NCI-H146 (cell line): Measurements from ENCODE around the gene MICU1.
"Not testable (repeated sequence)": the region's sequence is repeated elsewhere in the genome, so short reads cannot be mapped to it uniquely, and the experiment has no call there.

Experiments used
- DNase-seq: peaks from one replicate; lab custom pipeline; 2025; lab: John Stamatoyannopoulos, UW

MICU1 gene

DNA sequence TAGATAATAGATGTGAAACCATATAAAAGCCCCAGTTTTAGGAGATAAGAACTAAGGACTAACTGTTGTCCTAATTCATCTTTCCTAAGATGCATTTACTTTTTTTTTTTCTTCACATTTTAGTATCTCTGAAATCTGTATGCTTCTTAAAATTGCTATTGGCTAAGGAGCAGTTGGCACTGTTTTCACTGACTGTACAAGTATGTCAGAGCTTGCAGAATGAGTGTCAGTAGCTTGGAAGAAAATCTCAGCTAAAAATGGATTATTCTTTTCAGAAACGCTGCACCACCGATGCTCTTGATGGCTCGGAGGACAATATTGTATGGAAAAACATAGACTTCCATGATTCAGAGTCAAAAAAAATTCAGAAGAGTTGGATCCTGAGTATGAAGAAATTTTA lies 180.0 kb downstream of the MICU1 start:
- no peak for DNase-seq

GRCh38 chr10:72442969-72443368 lies 182.9 kb downstream of the MICU1 start:
- not testable (repeated sequence) for DNase-seq

DNA sequence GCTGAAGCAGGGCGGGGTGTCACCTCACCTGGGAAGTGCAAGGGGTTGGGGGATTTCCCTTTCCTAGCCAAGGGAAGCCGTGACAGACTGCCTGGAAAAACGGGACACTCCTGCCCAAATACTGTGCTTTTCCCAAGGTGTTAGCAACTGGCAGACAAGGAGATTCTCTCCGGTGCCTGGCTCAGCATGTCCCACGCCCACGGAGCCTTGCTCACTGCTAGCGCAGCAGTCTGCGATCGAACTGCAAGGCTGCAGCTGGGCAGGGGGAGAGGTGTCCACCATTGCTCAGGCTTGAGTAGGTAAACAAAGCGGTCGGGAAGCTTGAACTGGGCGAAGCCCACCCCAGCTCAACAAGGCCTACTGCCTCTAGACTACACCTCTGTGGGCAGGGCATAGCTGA lies 190.3 kb downstream of the MICU1 start:
- DNase-seq: no peak

DNA sequence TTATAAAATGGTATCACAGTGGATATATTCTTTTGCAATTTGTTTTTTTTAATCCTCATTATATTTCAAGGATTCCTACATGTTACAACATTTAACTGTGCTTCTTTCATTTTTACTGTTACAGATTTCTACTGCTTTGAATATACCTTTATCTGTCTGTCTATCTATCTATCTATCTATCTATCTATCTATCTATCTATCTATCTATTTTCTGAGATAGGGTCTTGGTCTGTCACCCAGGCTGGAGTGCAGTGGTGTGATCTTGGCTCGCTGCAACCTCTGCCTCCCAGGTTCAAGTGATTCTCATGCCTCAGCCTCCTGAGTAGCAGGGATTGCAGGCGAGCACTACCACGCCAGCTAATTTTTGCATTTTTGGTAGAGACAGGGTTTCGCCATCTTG lies 194.9 kb downstream of the MICU1 start:
- DNase-seq: not testable (repeated sequence)

DNA sequence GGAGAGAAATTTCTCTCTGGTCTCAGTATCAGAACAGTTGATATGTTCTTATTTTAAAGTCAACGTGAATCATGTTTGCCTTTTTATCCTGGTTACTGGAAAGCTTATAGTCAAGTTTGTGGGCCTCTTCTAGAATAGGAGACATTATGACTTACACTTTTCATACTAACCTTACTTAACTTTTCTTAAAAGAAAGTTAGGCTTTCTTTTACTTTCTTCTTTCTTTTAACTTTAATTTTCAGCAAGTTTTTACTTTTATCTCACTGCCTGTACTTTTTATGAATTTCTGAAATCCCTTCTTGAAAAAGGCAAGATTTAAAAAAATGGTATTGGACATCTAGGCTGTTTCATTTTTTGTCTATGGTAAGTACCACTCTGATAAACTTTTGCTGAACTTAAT lies 195.9 kb downstream of the MICU1 start:
- DNase-seq: no peak

- no peak for DNase-seq
Measured at GRCh38 chr10:72426986-72427385, 198.9 kb downstream of the MICU1 start.

DNA sequence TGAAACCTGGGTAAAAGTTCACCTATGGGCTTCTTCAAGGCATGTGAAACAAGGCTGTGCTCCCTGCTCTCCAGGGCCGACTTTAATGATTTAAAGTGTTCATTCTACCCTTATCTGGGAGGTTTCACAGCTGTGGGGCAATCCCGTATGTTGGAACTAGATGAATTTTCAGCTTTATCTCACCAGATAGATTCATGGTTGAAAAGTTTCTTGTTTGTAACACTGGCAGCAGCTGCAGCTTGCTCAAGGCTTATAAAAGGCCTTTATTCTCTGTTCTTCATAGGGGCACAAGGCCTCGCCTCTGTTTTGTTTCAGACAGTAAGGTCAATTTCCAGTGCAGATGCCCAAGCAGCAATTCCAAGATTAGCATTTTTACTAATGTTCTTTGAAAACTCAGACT lies 200.7 kb downstream of the MICU1 start:
- DNase-seq: no peak

GRCh38 chr10:72424561-72424960 lies 201.3 kb downstream of the MICU1 start:
- DNase-seq: no peak

GRCh38 chr10:72423426-72423825 lies 202.5 kb downstream of the MICU1 start:
- no peak for DNase-seq

DNA sequence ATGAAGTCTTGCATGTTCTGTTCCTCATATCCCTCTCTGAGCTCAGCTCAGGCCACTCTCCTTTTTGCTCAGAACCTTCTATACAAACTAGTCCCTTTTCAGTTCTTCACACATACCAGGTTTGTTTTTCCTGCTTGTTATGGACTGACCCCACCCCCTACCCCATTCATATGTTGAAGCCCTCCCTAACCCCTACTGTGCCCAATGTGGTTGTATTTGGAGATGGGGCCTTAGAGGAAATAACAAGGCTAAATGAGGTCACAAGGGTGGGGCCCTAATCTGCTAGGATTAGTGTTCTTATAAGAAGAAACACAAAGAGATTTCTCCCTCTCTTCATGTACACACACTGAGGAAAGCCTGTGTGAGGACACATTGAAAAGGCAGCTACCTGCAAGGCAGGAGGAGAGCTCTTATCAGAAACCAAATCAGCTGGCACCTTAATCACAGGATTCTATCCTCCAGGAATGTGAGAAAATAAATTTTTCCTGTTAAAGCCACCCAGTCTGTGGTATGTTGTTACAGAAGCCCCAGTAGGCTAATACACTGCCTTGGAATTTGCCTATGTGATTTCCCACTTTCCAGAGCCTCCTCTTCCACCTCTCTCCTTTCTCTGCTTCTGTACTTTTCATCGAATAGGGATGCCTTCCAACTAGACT lies 203.9 kb downstream of the MICU1 start:
- peak; percentile 2 for DNase-seq

DNA sequence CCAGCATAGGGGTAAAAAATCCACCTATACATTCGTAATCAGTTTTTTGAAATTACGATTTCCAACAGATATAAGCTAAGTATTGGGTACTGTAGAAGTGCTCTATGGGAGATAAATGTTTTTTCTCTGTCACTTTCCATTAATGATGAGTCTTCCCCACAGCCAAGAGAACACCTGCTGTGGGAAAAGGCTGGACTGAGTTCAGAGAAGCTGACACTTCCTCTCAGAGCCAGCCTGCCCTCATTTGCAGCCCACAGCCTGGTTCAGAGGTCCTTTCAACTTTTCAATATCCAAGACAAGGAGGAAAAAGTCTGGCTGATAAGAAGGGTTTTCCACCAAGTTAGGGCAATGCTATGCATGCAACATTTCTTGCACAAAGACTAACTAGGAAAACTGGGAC lies 206.6 kb downstream of the MICU1 start:
- peak; percentile 42 for DNase-seq

DNA sequence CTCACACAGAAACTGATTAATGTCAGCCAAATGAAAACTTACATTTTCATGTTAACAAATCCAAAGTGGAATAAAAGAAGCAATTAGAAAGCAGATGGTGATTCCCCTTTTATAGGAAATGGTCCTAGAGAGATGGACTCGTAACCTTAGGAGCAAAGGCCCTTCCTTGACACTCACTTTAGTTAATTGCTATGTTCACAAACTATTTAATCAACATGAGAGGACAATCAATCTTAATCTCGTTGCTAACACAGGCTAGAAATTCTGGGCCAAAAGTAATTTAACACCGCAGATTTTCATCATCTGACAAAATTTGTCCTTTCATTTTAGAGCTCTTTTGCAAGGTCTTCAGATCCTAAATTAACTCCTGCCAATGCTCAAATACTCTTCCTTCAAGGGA lies 207.2 kb downstream of the MICU1 start:
- DNase-seq: peak; percentile 50

DNA sequence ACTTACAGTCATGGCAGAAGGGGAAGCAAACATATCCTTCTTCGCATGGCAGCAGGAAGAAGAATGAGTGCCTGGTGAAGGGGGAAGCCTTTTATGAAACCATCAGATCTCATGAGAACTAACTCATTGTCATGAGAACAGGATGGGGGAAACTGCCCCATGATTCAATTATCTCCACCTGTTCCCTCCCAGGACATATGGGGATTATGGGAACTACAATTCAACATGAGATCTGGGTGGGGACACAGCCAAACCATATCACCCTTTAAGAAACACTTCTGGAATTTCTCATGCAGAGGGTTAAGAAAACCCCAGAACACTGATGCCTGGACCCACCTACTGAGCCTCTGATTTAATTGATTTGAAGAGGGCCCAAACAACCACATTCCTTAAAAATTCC lies 207.9 kb downstream of the MICU1 start:
- DNase-seq: no peak

DNA sequence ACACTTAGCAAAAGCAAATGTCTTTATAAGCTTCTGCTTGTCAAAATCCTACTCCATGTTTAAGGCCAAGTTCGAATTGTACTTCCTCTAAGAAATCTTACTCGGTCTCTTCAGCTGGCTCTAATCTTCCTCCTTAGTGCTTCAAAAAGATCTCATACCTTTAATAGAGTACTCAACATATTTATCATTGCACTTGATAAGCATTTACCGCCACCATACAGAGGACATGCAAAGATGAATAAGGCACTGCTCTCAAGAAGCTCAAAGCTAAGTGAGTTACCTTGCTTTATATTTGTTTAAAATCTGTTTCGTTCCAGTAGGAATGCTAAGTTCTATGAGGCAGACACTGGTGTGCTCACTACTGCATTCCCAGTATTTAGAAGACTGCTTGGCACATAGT lies 209.2 kb downstream of the MICU1 start:
- DNase-seq: no peak

DNA sequence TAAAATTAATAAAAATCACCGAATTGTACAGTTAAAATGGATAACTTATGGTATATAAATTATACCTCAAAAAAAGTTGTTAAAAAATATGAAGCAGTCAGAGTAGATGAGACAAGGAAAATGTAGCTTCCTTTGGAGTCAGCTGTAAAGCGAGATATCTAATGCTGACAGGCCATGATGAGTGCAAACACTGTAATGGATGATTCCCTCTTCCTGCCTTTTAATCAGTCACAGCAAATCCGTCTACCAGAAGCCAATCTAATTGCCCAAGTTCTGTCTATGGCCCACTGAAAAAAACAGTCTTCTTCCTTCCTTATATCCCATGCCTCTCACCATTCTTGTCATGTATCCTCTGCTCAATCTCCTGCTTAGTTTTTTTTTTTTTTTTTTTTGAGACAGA lies 211.2 kb downstream of the MICU1 start:
- DNase-seq: no peak

- DNase-seq: no peak
Measured at GRCh38 chr10:72409167-72409566, 216.7 kb downstream of the MICU1 start.

DNA sequence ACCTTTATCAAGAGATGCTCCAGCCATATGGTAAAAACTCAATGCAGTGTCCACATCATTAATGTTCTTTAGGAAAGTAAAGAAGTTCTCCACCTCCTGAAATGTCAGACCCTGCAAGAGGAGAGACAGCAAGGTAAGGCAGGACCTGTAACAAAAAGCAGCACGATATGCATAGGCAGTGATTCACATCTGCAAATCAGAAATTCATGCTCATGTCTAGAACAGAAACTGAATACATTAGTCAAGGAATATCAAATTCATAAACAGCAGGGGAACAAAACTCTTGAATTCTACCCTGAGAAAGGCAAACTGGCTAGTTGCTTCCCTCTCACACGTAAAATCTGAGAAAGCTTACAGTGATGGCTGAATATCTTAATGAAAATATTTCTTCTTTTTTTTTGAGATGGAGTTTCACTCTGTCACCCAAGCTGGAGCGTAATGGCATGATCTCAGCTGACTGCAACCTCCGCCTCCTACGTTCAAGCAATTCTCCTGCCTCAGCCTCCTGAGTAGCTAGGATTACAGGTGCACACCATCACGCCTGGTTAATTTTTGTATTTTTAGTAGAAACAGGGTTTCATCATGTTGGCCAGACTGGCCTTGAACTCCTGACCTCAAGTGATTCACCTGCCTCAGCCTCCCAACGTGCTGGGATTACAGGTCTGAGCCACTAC lies 217.8 kb downstream of the MICU1 start:
- DNase-seq: no peak

DNA sequence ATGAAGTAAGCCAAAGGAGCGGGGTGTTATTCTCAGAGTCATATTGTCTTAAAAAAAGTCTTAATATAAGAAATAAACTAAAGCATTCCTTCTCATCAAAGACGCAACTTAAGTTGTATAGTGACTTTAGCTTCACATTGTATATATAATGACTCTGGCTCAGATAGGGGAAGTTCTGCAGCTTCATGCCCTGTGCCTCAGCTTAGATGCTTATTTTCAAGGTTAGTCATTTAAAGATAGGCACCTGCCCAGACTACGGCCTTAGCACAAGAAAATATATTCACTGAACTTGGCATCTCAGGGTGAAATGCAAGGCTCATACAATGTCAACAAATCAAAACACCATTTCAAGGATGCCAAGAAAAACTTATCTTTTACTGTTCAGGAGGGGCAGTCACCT lies 218.4 kb downstream of the MICU1 start:
- no peak for DNase-seq

DNA sequence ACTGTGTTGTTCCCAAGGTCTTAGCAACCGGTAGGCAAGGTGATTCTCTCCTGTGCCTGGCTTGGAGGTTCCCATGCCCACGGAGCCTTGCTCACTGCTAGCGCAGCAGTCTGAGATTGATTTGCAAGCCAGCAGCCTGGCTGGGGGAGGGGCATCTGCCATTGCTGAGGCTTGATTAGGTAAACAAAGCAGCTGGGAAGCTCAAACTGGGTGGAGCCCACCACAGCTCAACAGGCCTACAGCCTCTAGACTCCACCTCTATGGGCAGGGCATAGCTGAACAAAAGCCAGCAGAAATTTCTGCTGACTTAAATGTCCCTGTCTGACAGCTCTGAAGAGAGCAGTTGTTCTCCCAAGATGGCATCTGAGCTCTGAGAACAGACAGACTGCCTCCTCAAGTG lies 230.3 kb downstream of the MICU1 start:
- not testable (repeated sequence) for DNase-seq

DNA sequence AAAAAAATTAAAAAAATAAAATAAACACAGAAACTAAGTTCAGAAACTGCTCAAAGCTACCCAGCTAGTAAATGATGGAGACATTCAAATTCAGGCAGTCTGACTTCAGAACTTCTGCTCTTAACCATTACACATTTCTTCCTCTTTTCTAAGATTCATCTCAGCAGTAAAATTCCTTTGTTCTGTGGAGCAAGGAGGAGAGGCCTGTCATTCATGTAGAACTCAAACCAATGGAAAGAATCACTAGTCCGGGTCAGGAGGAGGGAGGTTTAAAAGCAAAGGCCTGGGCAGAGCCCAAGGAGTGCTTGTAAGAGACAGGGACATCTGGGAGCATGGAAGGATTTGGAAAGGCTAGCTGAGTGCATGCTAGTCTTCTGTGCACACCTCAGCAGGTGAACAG lies 233.3 kb downstream of the MICU1 start:
- DNase-seq: no peak

DNA sequence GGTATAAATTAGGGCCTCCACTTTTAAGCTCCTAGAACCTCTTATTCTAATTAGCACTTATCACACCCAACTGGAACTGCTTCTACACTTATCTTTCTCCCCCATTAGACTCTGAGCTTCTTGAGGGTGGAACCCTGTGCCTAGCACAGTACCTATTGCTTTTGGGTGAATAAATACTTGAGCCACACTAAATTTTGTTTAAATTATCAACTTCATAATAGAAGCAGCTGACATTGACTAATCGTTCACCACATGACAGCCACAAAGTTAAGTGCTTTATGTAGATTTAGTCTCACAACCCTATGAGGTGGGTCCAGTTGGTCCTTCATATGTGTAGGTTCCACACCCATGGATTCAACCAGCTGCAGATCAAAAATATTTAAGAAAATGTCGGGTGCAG lies 235.1 kb downstream of the MICU1 start:
- DNase-seq: no peak

DNA sequence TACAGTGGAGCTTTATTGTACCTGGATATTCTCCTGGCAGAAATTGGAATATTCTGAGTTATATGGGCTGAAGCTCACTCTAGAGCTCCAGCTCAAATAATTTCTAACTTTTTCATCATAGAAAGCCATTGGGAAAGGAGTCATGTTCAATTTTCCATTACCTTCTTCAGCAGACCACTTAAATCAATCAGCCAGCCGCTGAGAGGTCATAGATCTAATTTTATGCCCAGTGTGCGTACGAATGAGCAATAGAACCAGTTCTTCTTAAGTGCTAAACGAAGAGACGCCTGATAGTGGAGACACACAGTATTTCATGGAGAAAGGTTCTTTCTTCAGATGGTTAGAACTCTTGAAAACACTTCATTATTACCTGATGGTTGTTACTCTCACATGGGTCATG lies 236.2 kb downstream of the MICU1 start:
- no peak for DNase-seq

DNA sequence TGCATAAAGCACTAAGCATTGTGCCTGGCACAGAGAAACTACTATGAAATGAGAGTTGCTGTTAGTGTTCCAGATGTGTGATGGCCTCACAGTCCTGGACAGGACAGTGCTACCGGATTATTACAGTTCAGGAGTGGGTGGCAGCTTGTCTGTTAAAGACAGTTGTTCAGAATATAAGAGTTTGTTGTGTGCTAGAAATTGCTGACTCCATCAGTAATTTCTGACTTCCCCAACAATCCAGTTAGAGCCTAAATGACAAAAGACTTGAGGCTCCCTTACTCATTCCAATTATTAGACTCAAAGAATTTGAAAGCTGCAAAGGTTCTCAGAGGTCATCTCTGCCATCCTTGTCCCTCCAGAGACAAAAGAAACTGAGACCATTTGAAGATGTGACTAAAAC lies 236.9 kb downstream of the MICU1 start:
- DNase-seq: no peak

- DNase-seq: no peak
Measured at GRCh38 chr10:72388062-72388461, 237.8 kb downstream of the MICU1 start.
